B cell (primary cell): ENCODE data around the gene PRKCA. TPM values are rescaled to one million over a fixed set of nuclear protein-coding genes. Genes with fewer than 3 reads are reported as not detected.

Source experiments
- ATAC-seq: fragments of 200-7000 bp; cut with Tn5 transposase; one replicate; pipeline ENCODE4 v1.10.0; 2021; ENCODE audit warnings: low read depth, mild to moderate bottlenecking, moderate number of reproducible peaks, moderate library complexity
- CTCF ChIA-PET: fragments of 350-600 bp; sonication (Branson Sonifier 250); formaldehyde crosslinking; loops from one replicate; lab custom pipeline; 2021; ENCODE audit warnings: antibody characterized with exemption, inconsistent platforms; lab: Charles Lee
- POLR2A ChIA-PET: fragments of 350-600 bp; sonication (Branson Sonifier 250); formaldehyde crosslinking; loops from one replicate; lab custom pipeline; 2021; ENCODE audit warnings: antibody characterized with exemption; lab: Charles Lee
- DNase-seq: peaks from one replicate; pipeline ENCODE4 v3.0.0; 2013
- H2AFZ ChIP-seq: 2 replicates; pipeline ENCODE4 v1.6.1; 2012; ENCODE audit warnings: mild to moderate bottlenecking, low read depth, low read length; ENCODE audit not compliant: insufficient read depth, poor library complexity, severe bottlenecking
- H3K27ac ChIP-seq, 2 donors: 1 replicate in 1 of 2; 2 replicates in 1 of 2; pipeline ENCODE4 v1.5.1; 2012 to 2013; ENCODE audit warnings: low read length in 2 of 2, mild to moderate bottlenecking in 2 of 2, moderate library complexity in 1 of 2
- H3K27me3 ChIP-seq, 4 experiments: fragments of 200-600 bp in 1 of 4; sonication (generic) in 1 of 4; replicated peaks in 1 of 4; 1 replicate in 2 of 4; 2 replicates in 2 of 4; pipeline versions ENCODE4 v1.6.1 to v1.7.0; 2013 to 2016; ENCODE audit warnings: low read length in 3 of 4, mild to moderate bottlenecking in 2 of 4, mixed read lengths in 1 of 4, moderate library complexity in 1 of 4; ENCODE audit not compliant: insufficient read depth in 4 of 4, control insufficient read depth in 3 of 4; ENCODE audit errors: control extremely low read depth in 1 of 4
- H3K36me3 ChIP-seq, 2 experiments: replicated peaks in 1 of 2; 1 replicate in 1 of 2; 2 replicates in 1 of 2; pipeline versions ENCODE4 v1.6.1 to v1.7.1; 2013; ENCODE audit warnings: low read length in 1 of 2; ENCODE audit not compliant: insufficient read depth in 2 of 2, control insufficient read depth in 1 of 2; ENCODE audit errors: control extremely low read depth in 1 of 2, extremely low read depth in 1 of 2
- H3K4me1 ChIP-seq, 2 donors: fragments of 200-600 bp in 1 of 2; sonication (generic) in 1 of 2; 1 replicate in 1 of 2; 2 replicates in 1 of 2; pipeline versions ENCODE4 v1.5.1 to v1.6.1; 2013 to 2017; ENCODE audit warnings: low read length in 2 of 2; ENCODE audit not compliant: control insufficient read depth in 2 of 2, insufficient read depth in 2 of 2
- H3K4me2 ChIP-seq: replicated peaks from 2 replicates; pipeline ENCODE3; 2012; ENCODE audit warnings: mild to moderate bottlenecking, low read depth, low read length; ENCODE audit not compliant: poor library complexity, severe bottlenecking
- H3K4me3 ChIP-seq, 5 experiments: fragments of 200-600 bp in 1 of 5; sonication (generic) in 1 of 5; 1 replicate in 3 of 5; 2 replicates in 2 of 5; pipeline versions ENCODE4 v1.5.1 to v1.7.0; 2011 to 2016; ENCODE audit warnings: low read length in 4 of 5, mild to moderate bottlenecking in 4 of 5, low read depth in 2 of 5, control low read depth in 1 of 5, moderate library complexity in 1 of 5; ENCODE audit not compliant: insufficient read depth in 1 of 5; ENCODE audit errors: control extremely low read depth in 1 of 5, extremely low read depth in 1 of 5
- H3K79me2 ChIP-seq: fragments of 200-600 bp; sonication (generic); one replicate; pipeline ENCODE4 v1.6.0; 2016; ENCODE audit warnings: low read length; ENCODE audit not compliant: control insufficient read depth, insufficient read depth
- H3K9ac ChIP-seq: fragments of 200-600 bp; sonication (generic); 2 replicates; pipeline ENCODE4 v1.6.1; 2017; ENCODE audit warnings: mild to moderate bottlenecking, low read length, moderate library complexity
- H3K9me3 ChIP-seq, 3 donors: one replicate each; pipeline versions ENCODE4 v1.6.1 to v1.7.1; 2013; ENCODE audit warnings: low read length in 2 of 3; ENCODE audit not compliant: control insufficient read depth in 2 of 3, insufficient read depth in 1 of 3; ENCODE audit errors: control extremely low read depth in 1 of 3
- H4K20me1 ChIP-seq: 2 replicates; pipeline ENCODE4 v1.6.0; 2012; ENCODE audit warnings: mild to moderate bottlenecking, low read length; ENCODE audit not compliant: insufficient read depth, control insufficient read depth, poor library complexity, severe bottlenecking
- H3K27ac Mint-ChIP-seq: one replicate; pipeline ENCODE4 v1.8.0; 2021; ENCODE audit warnings: mixed read lengths
- H3K27me3 Mint-ChIP-seq: one replicate; pipeline ENCODE4 v1.8.0; 2021; ENCODE audit warnings: mixed read lengths
- H3K4me1 Mint-ChIP-seq: one replicate; pipeline ENCODE4 v1.8.0; 2021; ENCODE audit warnings: mixed read lengths
- H3K4me3 Mint-ChIP-seq: one replicate; pipeline ENCODE4 v1.8.0; 2021; ENCODE audit warnings: mixed read lengths
- H3K9me3 Mint-ChIP-seq: one replicate; pipeline ENCODE4 v1.8.0; 2022; ENCODE audit warnings: mixed read lengths; ENCODE audit not compliant: insufficient read depth
- EZH2 ChIP-seq: IDR thresholded peaks from 2 replicates; pipeline ENCODE4 v1.6.1; 2012; ENCODE audit warnings: borderline replicate concordance, low read depth, mild to moderate bottlenecking, moderate library complexity, low read length; ENCODE audit not compliant: insufficient read depth, poor library complexity, severe bottlenecking
- WGBS: methylation state at CpG from one replicate; pipeline ENCODE4 v1.1.5; 2013; ENCODE audit warnings: missing lambda C conversion rate; ENCODE audit not compliant: insufficient coverage; 5-methylcytosine and 5-hydroxymethylcytosine counted together
- intact Hi-C: fragments of 100-400 bp; cut with micrococcal nuclease; formaldehyde crosslinking; loops from one replicate; pipeline ENCODE4 v1.10.0; 2022
- polyA plus RNA-seq: library from polyadenylated mRNA; depleted of rRNA; stranded (reverse); fragments of >200 nt; gene quantifications from 2 replicates; pipeline ENCODE4 v1.2.3, GENCODE V29; 2012
- total RNA-seq, 2 donors: library from RNA; stranded (reverse); fragments of 120-200 nt in 1 of 2; gene quantifications; 1 replicate in 1 of 2; 2 replicates in 1 of 2; pipeline versions ENCODE4 v1.2.3 to v1.2.4, GENCODE V29; 2013 to 2022
- TF ChIP-seq, protein P1 (sequence below): fragments of 200-600 bp; IDR thresholded peaks from one replicate; pipeline ENCODE4 v1.8.0; 2022; ENCODE audit warnings: antibody characterized with exemption, mild to moderate bottlenecking

Gene PRKCA
- total and polyA plus RNA-seq, 2 donors (not counting 1 experiment from before 2014, with no cell fraction given) = 0.33 to 7.7 TPM

DNA sequence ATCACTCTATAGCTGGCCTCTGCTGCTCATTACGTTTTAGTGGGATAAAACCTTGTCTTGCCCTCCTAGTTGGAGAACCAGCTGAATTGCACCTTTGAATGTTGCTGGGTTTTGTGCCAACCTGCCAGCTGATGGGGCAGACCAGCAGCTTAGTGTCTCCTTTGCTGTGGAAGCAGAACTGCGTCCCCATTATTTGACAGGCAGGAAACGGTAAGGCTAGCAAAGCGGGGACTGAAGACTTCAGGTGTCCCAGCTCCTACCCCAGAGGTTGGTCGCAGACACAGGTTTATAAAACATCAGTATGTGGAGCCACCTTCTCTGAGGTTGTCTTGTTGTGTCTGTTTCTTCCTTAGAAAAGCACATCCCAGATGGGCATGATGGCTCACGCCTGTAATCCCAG, 158.1 kb downstream of the PRKCA start:
- Histone ChIP-seq H3K4me3 (no peak overlapping the region), H3K9ac (no peak overlapping the region), H3K79me2 (no peaks in the 10 kb centered on the region), H3K4me2 (no peak overlapping the region), H3K27ac (no peak overlapping the region), H3K9me3 (peaks cover 0 to 4% (median 0%) of the 10 kb centered on the region in 3 donors), H2AFZ (no peak overlapping the region), H4K20me1 (no peaks in the 10 kb centered on the region), H3K4me1 (no peaks in the 10 kb centered on the region), H3K36me3 (no peaks in the 10 kb centered on the region), H3K27me3 (no peaks in the 10 kb centered on the region)
- Mint-ChIP-seq H3K27me3 (no peaks in the 10 kb centered on the region), H3K4me3 (no peak overlapping the region), H3K9me3 (peaks cover 4% of the 10 kb centered on the region), H3K27ac (no peak overlapping the region), H3K4me1 (no peaks in the 10 kb centered on the region)
- CTCF ChIA-PET = no interaction called here
- ATAC-seq (no peak), DNase-seq (no peak)
- POLR2A ChIA-PET = no interaction called here
- intact Hi-C loops = no loop called here
- WGBS = 93% methylated on average over 5 of the region's 6 CpGs
- TF ChIP-seq, protein P1, sequence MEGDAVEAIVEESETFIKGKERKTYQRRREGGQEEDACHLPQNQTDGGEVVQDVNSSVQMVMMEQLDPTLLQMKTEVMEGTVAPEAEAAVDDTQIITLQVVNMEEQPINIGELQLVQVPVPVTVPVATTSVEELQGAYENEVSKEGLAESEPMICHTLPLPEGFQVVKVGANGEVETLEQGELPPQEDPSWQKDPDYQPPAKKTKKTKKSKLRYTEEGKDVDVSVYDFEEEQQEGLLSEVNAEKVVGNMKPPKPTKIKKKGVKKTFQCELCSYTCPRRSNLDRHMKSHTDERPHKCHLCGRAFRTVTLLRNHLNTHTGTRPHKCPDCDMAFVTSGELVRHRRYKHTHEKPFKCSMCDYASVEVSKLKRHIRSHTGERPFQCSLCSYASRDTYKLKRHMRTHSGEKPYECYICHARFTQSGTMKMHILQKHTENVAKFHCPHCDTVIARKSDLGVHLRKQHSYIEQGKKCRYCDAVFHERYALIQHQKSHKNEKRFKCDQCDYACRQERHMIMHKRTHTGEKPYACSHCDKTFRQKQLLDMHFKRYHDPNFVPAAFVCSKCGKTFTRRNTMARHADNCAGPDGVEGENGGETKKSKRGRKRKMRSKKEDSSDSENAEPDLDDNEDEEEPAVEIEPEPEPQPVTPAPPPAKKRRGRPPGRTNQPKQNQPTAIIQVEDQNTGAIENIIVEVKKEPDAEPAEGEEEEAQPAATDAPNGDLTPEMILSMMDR = no peak
- TF ChIP-seq EZH2 = no peak

DNA sequence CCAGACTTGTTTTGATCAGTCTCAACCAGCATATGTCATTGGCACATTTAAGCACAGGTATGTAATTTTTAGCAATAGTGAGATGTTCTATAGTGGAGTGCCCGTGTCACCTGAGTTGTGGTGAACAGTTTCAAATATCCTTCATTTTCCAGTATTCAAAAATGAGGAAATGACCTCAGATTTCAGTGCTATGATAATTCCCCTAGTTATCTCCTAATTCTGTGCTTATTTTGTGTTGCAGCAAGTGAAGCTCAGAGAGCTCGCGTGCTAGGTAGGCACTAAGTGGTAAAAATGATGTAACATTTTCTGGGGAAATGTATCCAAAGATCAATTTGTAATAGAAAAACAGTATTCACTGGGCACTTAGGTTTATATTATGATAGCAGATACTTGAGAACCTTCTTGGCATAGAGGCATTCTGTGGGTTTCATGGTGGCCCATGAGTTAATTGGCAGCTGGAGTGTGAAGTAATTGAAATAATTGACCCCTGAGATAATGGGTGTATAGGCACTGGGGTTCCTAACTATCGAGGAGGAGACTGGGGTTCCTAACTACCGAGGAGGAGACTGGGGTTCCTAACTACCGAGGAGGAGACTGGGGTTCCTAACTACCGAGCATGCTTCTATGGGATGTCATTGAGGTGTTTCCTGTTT, 159.1 kb downstream of the PRKCA start:
- ChIA-PET POLR2A (no interaction called here), CTCF (no interaction called here)
- ATAC-seq = no peak
- H3K9me3 Mint-ChIP-seq = peaks cover 4% of the 10 kb centered on the region
- no peak overlapping the region for H3K9ac ChIP-seq
- no peaks in the 10 kb centered on the region for H3K79me2 ChIP-seq
- H2AFZ ChIP-seq = no peak overlapping the region
- no peak for DNase-seq
- no peak overlapping the region for H3K27ac ChIP-seq
- H3K4me2 ChIP-seq = no peak overlapping the region
- no peak overlapping the region for H3K4me3 Mint-ChIP-seq
- 81% methylated on average over 4 of the region's 7 CpGs for WGBS
- H3K4me1 ChIP-seq = no peaks in the 10 kb centered on the region
- no peaks in the 10 kb centered on the region for H3K36me3 ChIP-seq
- no peaks in the 10 kb centered on the region for H3K27me3 Mint-ChIP-seq
- no peak overlapping the region for H3K27ac Mint-ChIP-seq
- TF ChIP-seq EZH2 = no peak
- TF ChIP-seq, protein P1 = no peak
- no peaks in the 10 kb centered on the region for H3K27me3 ChIP-seq
- H3K9me3 ChIP-seq = peaks cover 0 to 3% (median 0%) of the 10 kb centered on the region in 3 donors
- intact Hi-C loops = no loop called here
- no peaks in the 10 kb centered on the region for H4K20me1 ChIP-seq
- H3K4me3 ChIP-seq = no peak overlapping the region
- no peaks in the 10 kb centered on the region for H3K4me1 Mint-ChIP-seq
